Measurements from ENCODE around the gene ME3.

The ME3 gene

DNA sequence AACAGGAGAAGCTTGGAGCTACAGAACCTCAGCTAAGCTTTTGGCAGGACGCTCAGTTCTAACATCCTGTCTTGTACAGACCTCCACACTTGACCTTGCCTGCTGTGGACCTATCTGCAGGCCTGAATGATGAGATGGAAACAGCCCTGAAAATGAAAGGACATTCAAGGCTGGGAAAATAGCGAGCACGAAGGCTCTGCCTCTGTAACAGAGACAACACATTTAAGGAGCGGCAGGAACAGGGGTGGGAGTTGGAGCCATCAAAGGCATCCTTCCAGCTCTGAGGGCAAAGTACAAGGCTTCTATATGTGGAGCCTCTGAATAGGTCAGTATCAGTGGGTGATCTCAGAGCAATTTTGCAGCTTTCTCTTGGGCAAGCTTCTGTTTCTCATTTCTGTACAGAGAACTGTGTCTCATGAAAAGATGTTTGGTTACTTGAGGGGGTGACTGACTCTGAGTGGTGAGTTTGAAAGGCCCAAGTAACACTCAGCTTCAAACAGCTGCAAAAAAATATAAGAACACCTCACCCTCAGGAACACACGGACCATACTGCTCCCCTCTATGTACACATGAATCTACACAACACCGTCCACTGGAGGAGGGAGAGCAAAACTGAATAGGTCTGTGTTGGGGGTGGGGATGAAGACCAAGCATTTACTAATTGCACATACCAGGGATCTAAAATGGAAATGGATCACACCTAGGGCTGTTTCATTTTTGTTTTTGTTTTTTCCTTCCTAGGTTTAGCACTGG lies 196.1 kb downstream of the ME3 start:
- Histone ChIP-seq H3K36me3 (ENCODE audit: insufficient read depth, insufficient read length, low read length) (no peaks in the 10 kb centered on the region), H3K9ac (ENCODE audit: insufficient read length, low read depth) (no peak overlapping the region), H3K9me3 (ENCODE audit: insufficient read depth, low read length) (no peaks in the 10 kb centered on the region), H3K27me3 (ENCODE audit: insufficient read depth, insufficient read length) (no peaks in the 10 kb centered on the region), H3K4me3 (ENCODE audit: insufficient read length, low read depth) (no peak overlapping the region), H3K4me1 (ENCODE audit: insufficient read depth, insufficient read length) (no peaks in the 10 kb centered on the region)
- no peak for DNase-seq (ENCODE audit: low read depth, low spot score)
- TF ChIP-seq SUZ12 (IDR thresholded peaks at IDR 0.05; ENCODE audit: extremely low read depth, insufficient read depth, insufficient read length) (no peak), ZNF274 (IDR thresholded peaks at IDR 0.05; ENCODE audit: low read depth, low read length) (no peak), YY1 (IDR thresholded peaks at IDR 0.05; ENCODE audit: insufficient read depth, insufficient read length) (no peak)

DNA sequence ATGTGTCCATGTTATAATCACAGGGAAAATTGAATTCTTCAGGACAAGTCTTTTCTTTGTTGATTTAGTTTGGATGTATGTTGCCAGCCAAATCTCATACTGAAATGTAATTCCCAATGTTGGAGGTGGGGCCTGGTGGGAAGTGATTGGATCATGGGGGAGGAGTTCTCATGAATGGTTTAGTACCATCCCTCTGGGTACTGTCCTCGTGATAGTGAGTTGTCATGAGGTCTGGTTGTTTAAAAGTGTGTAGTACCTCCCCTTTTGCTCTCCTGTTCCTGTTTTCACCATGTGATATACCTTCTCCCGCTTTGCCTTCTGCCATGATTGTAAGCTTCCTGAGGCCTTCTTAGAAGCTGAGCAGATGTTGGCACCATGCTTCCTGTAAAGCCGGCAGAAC lies 197.4 kb downstream of the ME3 start:
- TF ChIP-seq YY1 (IDR thresholded peaks at IDR 0.05; ENCODE audit: insufficient read depth, insufficient read length) (no peak), ZNF274 (IDR thresholded peaks at IDR 0.05; ENCODE audit: low read depth, low read length) (no peak), SUZ12 (IDR thresholded peaks at IDR 0.05; ENCODE audit: extremely low read depth, insufficient read depth, insufficient read length) (no peak)
- no peaks in the 10 kb centered on the region for H3K36me3 ChIP-seq (ENCODE audit: insufficient read depth, insufficient read length, low read length)
- no peaks in the 10 kb centered on the region for H3K27me3 ChIP-seq (ENCODE audit: insufficient read depth, insufficient read length)
- H3K9ac ChIP-seq (ENCODE audit: insufficient read length, low read depth): no peak overlapping the region
- H3K9me3 ChIP-seq (ENCODE audit: insufficient read depth, low read length): no peaks in the 10 kb centered on the region
- no peaks in the 10 kb centered on the region for H3K4me1 ChIP-seq (ENCODE audit: insufficient read depth, insufficient read length)
- no peak overlapping the region for H3K4me3 ChIP-seq (ENCODE audit: insufficient read length, low read depth)
- no peak for DNase-seq (ENCODE audit: low read depth, low spot score)

DNA sequence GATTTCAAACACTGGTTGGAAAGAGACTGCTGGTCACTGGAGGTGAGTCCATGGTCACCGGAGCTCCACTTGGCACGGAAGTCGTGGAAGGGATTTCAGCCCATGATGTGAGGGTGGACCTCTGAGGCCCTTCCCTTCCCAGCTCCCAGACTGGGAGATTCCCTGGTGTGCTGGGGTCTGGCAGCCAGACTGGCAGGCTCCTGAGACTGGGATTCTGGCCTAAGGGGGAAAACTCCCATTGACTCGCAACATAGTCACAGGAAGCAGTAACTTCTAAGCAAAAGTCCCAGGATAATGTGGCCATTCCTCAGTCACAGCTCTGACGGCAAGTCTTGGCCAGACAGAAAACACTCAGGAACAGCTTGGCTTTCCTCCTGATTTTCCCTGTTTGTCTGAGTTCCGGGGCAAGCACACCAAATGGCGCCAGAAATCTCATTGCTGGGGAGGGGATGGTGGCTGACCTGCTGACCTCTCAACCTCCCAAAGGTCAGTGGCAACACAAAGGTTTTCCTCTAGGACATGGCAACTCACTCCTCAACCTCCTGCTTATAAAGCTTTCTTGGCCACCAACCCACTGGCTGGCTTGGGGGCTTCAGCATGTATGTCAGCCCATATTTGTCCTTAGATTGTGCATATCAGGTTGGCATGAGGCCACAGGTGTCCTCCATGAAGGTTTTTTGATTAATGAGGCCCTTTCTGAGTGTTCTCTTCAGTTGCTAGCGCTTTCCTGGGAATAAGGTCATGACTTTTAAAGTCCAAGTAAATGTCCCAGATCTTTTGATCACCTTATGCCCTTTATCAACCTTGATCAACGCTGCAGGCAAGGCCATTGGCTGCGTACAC lies 198.2 kb downstream of the ME3 start:
- H3K4me1 ChIP-seq (ENCODE audit: insufficient read depth, insufficient read length): peaks cover 2% of the 10 kb centered on the region
- H3K9ac ChIP-seq (ENCODE audit: insufficient read length, low read depth): no peak overlapping the region
- H3K4me3 ChIP-seq (ENCODE audit: insufficient read length, low read depth): no peak overlapping the region
- H3K27me3 ChIP-seq (ENCODE audit: insufficient read depth, insufficient read length): no peaks in the 10 kb centered on the region
- DNase-seq (ENCODE audit: low read depth, low spot score): no peak
- no peak for TF ChIP-seq YY1 (IDR thresholded peaks at IDR 0.05; ENCODE audit: insufficient read depth, insufficient read length)
- TF ChIP-seq SUZ12 (IDR thresholded peaks at IDR 0.05; ENCODE audit: extremely low read depth, insufficient read depth, insufficient read length): no peak
- no peak for TF ChIP-seq ZNF274 (IDR thresholded peaks at IDR 0.05; ENCODE audit: low read depth, low read length)
- H3K36me3 ChIP-seq (ENCODE audit: insufficient read depth, insufficient read length, low read length): no peaks in the 10 kb centered on the region
- no peaks in the 10 kb centered on the region for H3K9me3 ChIP-seq (ENCODE audit: insufficient read depth, low read length)

DNA sequence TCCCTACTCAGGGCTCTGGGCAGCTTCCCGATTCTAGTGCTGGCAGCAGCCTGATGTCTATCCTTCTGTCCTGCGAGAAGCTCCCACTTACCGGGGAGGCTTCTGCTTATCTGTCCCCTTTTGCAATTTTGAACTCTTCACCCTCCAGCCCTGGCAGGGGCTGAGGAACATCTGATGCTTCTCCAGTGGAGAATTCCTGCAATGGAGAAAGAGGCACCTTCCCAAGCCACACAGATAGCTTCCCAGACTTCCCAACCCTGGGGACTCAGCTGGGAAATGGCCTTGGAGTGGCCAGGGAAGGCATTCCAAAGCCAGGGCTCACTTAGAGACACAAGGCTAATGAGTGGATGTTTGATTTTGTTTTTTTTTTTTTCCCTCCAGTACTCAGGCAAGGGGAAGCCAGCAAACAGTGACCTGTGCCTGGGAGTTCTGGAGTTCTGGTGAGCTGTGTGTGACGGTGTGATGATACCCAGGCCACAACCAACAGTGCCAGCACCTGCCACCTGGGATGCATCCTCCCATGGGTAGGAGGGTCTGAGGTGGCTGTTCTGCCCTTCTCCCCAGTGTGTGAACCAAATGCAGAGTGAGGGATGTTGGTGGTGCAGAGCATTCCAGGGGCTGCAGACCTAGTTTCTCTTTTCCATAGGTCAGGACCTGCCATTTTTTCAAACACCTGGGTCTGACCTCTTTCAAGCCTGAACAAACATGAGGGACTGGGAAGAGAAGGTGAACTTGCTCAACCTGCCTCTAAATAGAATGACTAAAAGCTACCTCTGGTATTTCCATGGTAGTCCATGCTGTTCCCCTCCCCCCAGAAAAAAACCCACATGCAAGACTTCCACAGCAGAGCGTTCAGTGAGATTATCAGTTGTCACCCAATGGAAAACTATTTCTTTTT lies 202.7 kb downstream of the ME3 start:
- Histone ChIP-seq H3K9me3 (ENCODE audit: insufficient read depth, low read length) (no peaks in the 10 kb centered on the region), H3K36me3 (ENCODE audit: insufficient read depth, insufficient read length, low read length) (no peaks in the 10 kb centered on the region), H3K4me3 (ENCODE audit: insufficient read length, low read depth) (no peak overlapping the region), H3K4me1 (ENCODE audit: insufficient read depth, insufficient read length) (peaks cover 2% of the 10 kb centered on the region), H3K27me3 (ENCODE audit: insufficient read depth, insufficient read length) (no peaks in the 10 kb centered on the region), H3K9ac (ENCODE audit: insufficient read length, low read depth) (no peak overlapping the region)
- DNase-seq (ENCODE audit: low read depth, low spot score): no peak
- TF ChIP-seq ZNF274 (IDR thresholded peaks at IDR 0.05; ENCODE audit: low read depth, low read length): no peak
- no peak for TF ChIP-seq YY1 (IDR thresholded peaks at IDR 0.05; ENCODE audit: insufficient read depth, insufficient read length)
- TF ChIP-seq SUZ12 (IDR thresholded peaks at IDR 0.05; ENCODE audit: extremely low read depth, insufficient read depth, insufficient read length): no peak

DNA sequence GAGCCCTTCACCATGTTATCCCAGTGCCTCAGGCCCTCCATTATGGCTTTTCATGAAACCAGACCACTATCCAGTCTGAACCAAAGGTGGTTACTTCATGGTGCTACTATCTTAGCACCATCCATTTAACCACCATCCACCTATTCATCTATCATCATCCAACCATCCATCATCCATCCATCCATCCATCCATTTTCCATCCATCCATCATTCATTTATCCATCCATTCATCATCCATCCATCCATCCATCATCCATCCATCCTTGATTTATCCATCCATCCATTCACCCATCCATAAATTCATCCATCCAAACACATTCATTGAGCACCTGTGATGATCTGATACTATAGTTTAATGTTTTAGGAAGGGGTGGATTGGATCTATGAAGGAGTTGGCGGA lies 204.2 kb downstream of the ME3 start:
- no peak overlapping the region for H3K4me3 ChIP-seq (ENCODE audit: insufficient read length, low read depth)
- TF ChIP-seq SUZ12 (IDR thresholded peaks at IDR 0.05; ENCODE audit: extremely low read depth, insufficient read depth, insufficient read length) (no peak), YY1 (IDR thresholded peaks at IDR 0.05; ENCODE audit: insufficient read depth, insufficient read length) (no peak), ZNF274 (IDR thresholded peaks at IDR 0.05; ENCODE audit: low read depth, low read length) (no peak)

DNA sequence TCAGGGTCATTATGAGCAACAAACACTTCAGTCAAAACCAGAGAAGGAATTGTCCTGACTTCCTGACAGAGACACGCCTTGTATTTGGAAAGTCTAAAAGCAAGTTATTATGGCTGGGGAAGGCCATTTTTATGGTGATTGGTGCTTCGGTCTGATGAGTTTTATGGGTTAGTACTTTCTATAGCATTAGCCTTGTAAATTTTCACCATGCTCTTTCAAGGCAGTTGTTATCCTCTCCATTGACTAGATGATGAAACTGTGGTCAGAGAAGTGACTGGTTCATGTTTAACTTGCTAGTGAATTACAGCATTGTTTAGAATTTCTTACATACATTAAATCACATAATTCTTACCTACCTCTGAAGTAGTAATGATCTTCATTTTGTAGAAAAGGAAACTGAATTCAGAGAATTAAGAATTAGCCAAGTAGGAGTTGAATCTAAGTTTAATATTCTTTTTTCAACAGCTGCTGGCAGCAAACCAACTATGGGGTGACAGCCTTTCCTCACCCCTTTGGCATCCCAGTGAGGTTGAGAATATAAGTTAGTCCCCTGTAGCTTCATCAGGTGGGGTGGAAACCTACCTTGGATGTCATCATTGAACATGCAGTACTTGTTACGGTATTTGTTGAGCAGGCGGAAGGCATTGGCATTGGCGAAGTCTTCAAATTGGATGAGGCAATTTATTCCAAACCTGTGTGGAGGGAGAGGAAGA lies 207.8 kb downstream of the ME3 start:
- Histone ChIP-seq H3K4me3 (ENCODE audit: insufficient read length, low read depth) (no peak overlapping the region), H3K9ac (ENCODE audit: insufficient read length, low read depth) (no peak overlapping the region), H3K36me3 (ENCODE audit: insufficient read depth, insufficient read length, low read length) (no peaks in the 10 kb centered on the region), H3K27me3 (ENCODE audit: insufficient read depth, insufficient read length) (no peaks in the 10 kb centered on the region), H3K4me1 (ENCODE audit: insufficient read depth, insufficient read length) (peaks cover 3% of the 10 kb centered on the region), H3K9me3 (ENCODE audit: insufficient read depth, low read length) (no peaks in the 10 kb centered on the region; the same call in 1 of the 2 replicates)
- DNase-seq (ENCODE audit: low read depth, low spot score): no peak
- TF ChIP-seq SUZ12 (IDR thresholded peaks at IDR 0.05; ENCODE audit: extremely low read depth, insufficient read depth, insufficient read length) (no peak), YY1 (IDR thresholded peaks at IDR 0.05; ENCODE audit: insufficient read depth, insufficient read length) (no peak), ZNF274 (IDR thresholded peaks at IDR 0.05; ENCODE audit: low read depth, low read length) (no peak)

More for the DNA sequence above, 204.2 kb downstream of the ME3 start:
- Histone ChIP-seq H3K9me3 (ENCODE audit: insufficient read depth, low read length) (no peaks in the 10 kb centered on the region; the same call in 1 of the 2 replicates), H3K4me1 (ENCODE audit: insufficient read depth, insufficient read length) (peaks cover 2% of the 10 kb centered on the region), H3K27me3 (ENCODE audit: insufficient read depth, insufficient read length) (no peaks in the 10 kb centered on the region), H3K36me3 (ENCODE audit: insufficient read depth, insufficient read length, low read length) (no peaks in the 10 kb centered on the region), H3K9ac (ENCODE audit: insufficient read length, low read depth) (no peak overlapping the region)
- DNase-seq (ENCODE audit: low read depth, low spot score): no peak
